ENCODE data around the gene IPO4.

IPO4 gene

DNA sequence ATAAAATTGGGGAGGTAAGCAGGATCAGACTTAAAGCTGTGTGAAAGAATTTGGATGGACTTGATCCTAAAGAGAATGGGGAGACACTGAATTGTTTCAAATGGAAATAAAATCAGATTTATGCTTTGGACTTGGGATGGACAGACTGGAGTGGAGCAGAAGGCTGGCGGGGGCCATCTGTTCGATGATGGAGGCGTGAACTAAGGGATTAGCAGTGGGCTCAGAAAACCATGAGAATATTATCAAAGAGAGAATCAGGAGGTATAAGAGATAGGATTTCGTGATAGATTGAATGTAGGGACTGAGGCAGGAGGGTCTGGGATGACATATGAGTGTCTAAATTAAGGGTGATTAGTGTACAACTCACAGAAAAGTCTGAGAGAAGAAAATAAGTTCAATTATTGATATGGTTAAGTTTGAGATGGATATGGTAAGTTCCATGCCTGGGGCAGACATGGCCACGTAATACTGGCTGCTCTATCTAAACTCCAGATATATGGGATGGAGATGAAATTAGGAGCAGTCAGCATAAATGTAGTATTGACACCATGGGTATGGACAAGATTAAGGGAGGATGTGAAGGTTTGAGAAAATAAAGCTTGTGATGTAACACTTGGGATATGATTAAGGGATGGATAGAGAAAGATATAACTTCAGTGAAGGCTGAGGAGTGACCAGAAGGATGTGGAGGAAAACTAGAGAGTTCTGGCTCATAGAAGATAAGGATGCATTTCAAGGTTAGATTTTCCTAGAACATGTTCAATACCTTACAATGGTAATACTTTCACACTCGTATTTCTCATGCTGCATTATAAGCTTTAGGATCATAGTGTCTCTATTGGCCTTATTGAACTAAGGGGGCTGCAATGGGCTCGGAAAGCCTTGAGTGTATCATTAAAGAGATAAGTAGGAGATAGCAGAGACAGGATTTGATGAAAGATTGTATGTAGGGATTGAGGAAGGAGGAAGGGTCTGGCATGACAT lies 15.8 kb upstream of the IPO4 start:
- TF ChIP-seq YY1 (IDR thresholded peaks at IDR 0.05; ENCODE audit: low read depth) (no peak), TEAD4 (IDR thresholded peaks at IDR 0.05) (no peak), FOXM1 (IDR thresholded peaks at IDR 0.05; ENCODE audit: borderline replicate concordance, low read depth) (no peak), ZBTB7A (IDR thresholded peaks at IDR 0.05; ENCODE audit: low read depth) (no peak)

DNA sequence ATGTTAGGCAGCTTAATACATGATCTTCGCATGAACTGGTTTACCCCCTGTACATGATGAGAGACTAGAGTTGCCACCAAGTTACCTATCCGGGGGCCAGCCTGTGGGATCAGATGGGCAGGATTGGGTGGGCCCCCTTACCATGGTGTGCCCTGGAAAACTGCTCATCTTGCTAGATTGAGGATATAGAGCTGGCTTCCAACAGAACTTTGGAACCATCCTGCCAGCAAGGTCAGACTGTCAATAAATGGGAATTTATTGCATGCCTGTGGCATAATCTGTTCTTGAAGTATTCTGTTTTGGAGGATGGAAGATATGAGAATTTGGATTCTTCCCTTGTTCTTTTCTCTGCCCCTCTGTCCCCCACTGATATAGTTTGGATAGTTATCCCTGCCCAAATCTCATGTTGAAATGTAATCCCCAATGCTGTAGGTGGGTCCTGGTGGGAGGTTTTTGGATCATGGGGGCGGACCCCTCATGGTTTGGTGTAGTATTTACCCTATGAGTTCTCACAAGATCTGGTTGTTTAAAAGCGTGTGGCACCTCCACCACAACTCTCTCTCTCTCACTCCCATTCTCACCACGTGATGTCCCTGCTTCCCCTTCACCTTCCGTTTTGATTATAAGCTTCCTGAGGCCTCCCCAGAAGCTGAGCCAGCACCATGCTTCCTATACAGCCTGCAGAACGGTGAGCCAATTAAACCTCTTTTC lies 10.4 kb upstream of the IPO4 start:
- TF ChIP-seq TCF12 (IDR thresholded peaks at IDR 0.05; ENCODE audit: low read depth) (no peak), NFIC (IDR thresholded peaks at IDR 0.05) (no peak), FOXM1 (IDR thresholded peaks at IDR 0.05; ENCODE audit: borderline replicate concordance, low read depth) (no peak), EGR1 (IDR thresholded peaks at IDR 0.05) (no peak), EP300 (IDR thresholded peaks at IDR 0.05; ENCODE audit: borderline replicate concordance) (no peak)

DNA sequence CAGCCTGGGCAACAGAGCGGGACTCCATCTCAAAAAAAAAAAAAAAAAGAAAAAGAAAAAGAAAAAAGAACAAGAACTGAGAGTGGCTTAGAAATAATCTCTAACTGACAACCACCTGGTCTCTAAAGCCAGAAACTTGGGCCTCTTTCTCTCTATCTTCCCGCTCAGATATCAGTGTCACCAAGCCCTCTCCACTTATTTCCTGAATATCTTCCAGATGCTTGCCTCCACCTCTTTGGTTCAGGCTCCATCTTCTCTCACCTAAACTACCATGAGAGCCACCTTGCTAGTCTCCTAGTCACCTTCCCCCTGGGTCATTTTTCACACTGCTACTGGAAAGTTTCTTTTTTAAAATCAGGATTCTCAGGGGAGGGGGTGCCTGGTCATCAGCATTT lies 8.4 kb upstream of the IPO4 start:
- no peak for TF ChIP-seq YY1 (IDR thresholded peaks at IDR 0.05; ENCODE audit: low read depth)
- TF ChIP-seq EGR1 (IDR thresholded peaks at IDR 0.05): no peak
- no peak for TF ChIP-seq EP300 (IDR thresholded peaks at IDR 0.05; ENCODE audit: borderline replicate concordance)
- no peak for TF ChIP-seq TCF12 (IDR thresholded peaks at IDR 0.05; ENCODE audit: low read depth)
- TF ChIP-seq TEAD4 (IDR thresholded peaks at IDR 0.05): no peak
- TF ChIP-seq ZBTB7A (IDR thresholded peaks at IDR 0.05; ENCODE audit: low read depth): no peak
- TF ChIP-seq CREB1 (IDR thresholded peaks at IDR 0.05; ENCODE audit: low read depth): no peak
- TF ChIP-seq, protein P1, sequence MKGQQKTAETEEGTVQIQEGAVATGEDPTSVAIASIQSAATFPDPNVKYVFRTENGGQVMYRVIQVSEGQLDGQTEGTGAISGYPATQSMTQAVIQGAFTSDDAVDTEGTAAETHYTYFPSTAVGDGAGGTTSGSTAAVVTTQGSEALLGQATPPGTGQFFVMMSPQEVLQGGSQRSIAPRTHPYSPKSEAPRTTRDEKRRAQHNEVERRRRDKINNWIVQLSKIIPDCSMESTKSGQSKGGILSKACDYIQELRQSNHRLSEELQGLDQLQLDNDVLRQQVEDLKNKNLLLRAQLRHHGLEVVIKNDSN (IDR thresholded peaks at IDR 0.05): no peak
- no peak for TF ChIP-seq TAF1 (IDR thresholded peaks at IDR 0.05; ENCODE audit: low read depth)
- no peak for TF ChIP-seq NFIC (IDR thresholded peaks at IDR 0.05)
- TF ChIP-seq FOXM1 (IDR thresholded peaks at IDR 0.05; ENCODE audit: borderline replicate concordance, low read depth): no peak
- no peak for TF ChIP-seq RAD21 (IDR thresholded peaks at IDR 0.05; ENCODE audit: low read depth)
- TF ChIP-seq CEBPB (IDR thresholded peaks at IDR 0.05): no peak
- TF ChIP-seq, protein P2, sequence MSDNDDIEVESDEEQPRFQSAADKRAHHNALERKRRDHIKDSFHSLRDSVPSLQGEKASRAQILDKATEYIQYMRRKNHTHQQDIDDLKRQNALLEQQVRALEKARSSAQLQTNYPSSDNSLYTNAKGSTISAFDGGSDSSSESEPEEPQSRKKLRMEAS (IDR thresholded peaks at IDR 0.05): no peak

DNA sequence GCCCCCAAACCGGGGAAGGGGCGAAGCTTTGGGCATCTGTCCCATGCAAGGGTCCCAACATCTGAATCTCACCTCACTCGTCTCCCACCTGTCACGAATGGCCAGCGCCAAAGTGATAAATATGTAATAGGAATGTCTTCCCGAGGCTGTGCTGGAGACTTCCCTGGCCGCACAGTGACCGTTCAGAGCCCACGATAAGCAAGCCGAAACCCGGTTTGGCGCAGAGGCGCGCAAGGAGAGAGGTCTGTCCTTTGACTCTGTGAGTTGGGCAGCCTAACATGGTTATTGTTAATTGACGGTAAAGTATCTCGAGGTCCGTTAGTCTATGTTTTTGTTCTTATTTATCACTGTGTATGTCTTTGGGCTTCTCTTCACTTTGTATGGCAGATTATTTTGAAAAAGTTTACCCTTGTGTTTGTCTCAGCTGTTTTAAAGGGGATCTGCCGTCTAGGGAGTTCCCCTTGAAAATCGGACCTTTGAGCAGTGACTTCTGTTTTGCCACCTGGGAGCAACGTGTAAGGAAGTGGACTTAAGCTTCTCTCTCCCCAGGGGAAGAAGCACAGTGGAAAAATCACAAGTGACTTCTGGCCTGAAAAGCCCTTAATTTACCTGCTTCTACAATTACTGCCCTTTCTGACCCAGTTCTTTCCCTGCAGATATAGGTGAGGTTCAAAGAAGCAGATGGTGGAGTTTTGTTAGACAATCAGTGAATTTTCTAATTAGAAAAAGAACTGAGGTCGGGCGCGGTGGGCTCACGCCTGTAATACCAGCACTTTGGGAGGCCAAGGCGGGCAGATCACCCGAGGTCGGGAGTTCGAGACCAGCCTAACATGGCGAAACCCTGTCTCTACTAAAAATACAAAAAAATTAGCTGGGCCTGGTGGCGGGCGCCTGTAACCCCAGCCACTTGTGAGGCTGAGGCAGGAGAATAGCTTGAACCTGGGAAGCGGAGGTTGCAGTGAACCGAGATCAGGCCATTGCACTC lies 7.7 kb upstream of the IPO4 start:
- TF ChIP-seq TCF12 (IDR thresholded peaks at IDR 0.05; ENCODE audit: low read depth) (no peak), EP300 (IDR thresholded peaks at IDR 0.05; ENCODE audit: borderline replicate concordance) (no peak), NFIC (IDR thresholded peaks at IDR 0.05) (no peak), YY1 (IDR thresholded peaks at IDR 0.05; ENCODE audit: low read depth) (no peak), EGR1 (IDR thresholded peaks at IDR 0.05) (no peak), CREB1 (IDR thresholded peaks at IDR 0.05; ENCODE audit: low read depth) (no peak), RAD21 (IDR thresholded peaks at IDR 0.05; ENCODE audit: low read depth) (no peak), FOXM1 (IDR thresholded peaks at IDR 0.05; ENCODE audit: borderline replicate concordance, low read depth) (no peak), TEAD4 (IDR thresholded peaks at IDR 0.05) (no peak), ZBTB7A (IDR thresholded peaks at IDR 0.05; ENCODE audit: low read depth) (no peak)
- TF ChIP-seq, protein P3, sequence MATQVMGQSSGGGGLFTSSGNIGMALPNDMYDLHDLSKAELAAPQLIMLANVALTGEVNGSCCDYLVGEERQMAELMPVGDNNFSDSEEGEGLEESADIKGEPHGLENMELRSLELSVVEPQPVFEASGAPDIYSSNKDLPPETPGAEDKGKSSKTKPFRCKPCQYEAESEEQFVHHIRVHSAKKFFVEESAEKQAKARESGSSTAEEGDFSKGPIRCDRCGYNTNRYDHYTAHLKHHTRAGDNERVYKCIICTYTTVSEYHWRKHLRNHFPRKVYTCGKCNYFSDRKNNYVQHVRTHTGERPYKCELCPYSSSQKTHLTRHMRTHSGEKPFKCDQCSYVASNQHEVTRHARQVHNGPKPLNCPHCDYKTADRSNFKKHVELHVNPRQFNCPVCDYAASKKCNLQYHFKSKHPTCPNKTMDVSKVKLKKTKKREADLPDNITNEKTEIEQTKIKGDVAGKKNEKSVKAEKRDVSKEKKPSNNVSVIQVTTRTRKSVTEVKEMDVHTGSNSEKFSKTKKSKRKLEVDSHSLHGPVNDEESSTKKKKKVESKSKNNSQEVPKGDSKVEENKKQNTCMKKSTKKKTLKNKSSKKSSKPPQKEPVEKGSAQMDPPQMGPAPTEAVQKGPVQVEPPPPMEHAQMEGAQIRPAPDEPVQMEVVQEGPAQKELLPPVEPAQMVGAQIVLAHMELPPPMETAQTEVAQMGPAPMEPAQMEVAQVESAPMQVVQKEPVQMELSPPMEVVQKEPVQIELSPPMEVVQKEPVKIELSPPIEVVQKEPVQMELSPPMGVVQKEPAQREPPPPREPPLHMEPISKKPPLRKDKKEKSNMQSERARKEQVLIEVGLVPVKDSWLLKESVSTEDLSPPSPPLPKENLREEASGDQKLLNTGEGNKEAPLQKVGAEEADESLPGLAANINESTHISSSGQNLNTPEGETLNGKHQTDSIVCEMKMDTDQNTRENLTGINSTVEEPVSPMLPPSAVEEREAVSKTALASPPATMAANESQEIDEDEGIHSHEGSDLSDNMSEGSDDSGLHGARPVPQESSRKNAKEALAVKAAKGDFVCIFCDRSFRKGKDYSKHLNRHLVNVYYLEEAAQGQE (IDR thresholded peaks at IDR 0.05; ENCODE audit: low read depth): no peak
- TF ChIP-seq, protein P1 (IDR thresholded peaks at IDR 0.05): no peak
- TF ChIP-seq, protein P2 (IDR thresholded peaks at IDR 0.05): no peak

DNA sequence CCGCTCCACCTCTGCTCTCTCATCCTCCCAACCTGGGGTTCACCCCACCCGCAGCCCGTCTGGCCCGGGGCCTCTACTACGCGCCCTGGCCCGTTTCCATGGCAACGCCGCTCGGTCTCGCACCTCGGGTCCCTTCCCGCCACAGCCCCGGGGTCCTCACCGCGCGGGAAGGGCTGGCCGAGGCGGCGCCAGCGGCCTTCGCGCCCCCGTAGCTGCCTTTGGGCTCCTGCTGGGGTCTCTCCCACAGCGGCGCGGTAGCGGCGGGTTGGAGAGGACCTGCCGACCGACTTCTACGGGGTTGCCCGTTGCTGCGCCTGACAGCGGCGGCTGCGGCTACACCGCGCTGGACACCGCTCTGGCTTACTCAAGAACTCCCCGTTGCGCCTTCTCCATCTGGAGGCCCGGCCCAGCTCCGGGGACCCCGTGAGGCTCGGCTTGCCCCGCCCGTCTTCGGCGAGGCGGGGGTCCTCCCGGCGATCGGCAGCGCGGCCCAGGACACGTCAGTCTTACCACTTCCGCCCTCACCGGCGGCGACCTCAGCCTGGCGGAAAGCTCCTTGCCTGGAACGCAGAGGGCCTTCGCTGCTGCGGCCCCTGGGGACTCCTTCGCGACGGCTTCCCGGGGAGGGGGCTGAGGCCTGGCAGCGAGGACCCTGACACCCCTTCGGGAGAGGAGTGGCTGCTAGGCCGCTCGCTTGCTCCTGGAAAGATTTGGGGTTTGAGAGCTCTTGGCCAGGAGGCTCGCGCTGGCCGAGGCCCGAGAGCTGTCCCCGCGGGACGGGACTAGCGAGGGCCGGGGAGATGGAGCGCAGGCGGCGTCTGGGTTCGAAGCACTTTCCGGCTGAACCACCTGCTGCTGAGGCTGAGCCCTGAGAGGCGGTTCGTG lies 6.8 kb upstream of the IPO4 start, which contains the start of gene TM9SF1:
TSS of gene TM9SF1 (minus strand) at position 256 of the 885 bp plus-strand sequence. CDS start 422 bp downstream, outside the sequence.
- no peak; the same call in 1 of the 2 replicates for TF ChIP-seq EGR1 (IDR thresholded peaks at IDR 0.05)
- TF ChIP-seq CREB1 (IDR thresholded peaks at IDR 0.05; ENCODE audit: low read depth): peak; percentile 77
- peak; percentile 37; the same call in 1 of the 2 replicates for TF ChIP-seq ZBTB7A (IDR thresholded peaks at IDR 0.05; ENCODE audit: low read depth)
- TF ChIP-seq, protein P1 (IDR thresholded peaks at IDR 0.05): no peak
- peak; percentile 66; the same call in 1 of the 2 replicates for TF ChIP-seq TAF1 (IDR thresholded peaks at IDR 0.05; ENCODE audit: low read depth)
- 0 out of 2 replicates have a peak, but pooled peaks have one; percentile 27 for TF ChIP-seq FOXM1 (IDR thresholded peaks at IDR 0.05; ENCODE audit: borderline replicate concordance, low read depth)
- peak; percentile 51 for TF ChIP-seq TEAD4 (IDR thresholded peaks at IDR 0.05)
- TF ChIP-seq NFIC (IDR thresholded peaks at IDR 0.05): no peak; the same call in 1 of the 2 replicates
- TF ChIP-seq, protein P2 (IDR thresholded peaks at IDR 0.05): peak; percentile 99
- no peak for TF ChIP-seq CEBPB (IDR thresholded peaks at IDR 0.05)
- TF ChIP-seq YY1 (IDR thresholded peaks at IDR 0.05; ENCODE audit: low read depth): peak; percentile 66; the same call in 1 of the 2 replicates
